Measurements from ENCODE around the gene LDB2. TPM values are rescaled to one million over a fixed set of nuclear protein-coding genes. Genes with fewer than 3 reads are reported as not detected.

Gene LDB2
- total and polyA plus RNA-seq, 2 donors (not counting 3 experiments of a cell fraction or from before 2014, with no cell fraction given): 127 to 223 TPM

DNA sequence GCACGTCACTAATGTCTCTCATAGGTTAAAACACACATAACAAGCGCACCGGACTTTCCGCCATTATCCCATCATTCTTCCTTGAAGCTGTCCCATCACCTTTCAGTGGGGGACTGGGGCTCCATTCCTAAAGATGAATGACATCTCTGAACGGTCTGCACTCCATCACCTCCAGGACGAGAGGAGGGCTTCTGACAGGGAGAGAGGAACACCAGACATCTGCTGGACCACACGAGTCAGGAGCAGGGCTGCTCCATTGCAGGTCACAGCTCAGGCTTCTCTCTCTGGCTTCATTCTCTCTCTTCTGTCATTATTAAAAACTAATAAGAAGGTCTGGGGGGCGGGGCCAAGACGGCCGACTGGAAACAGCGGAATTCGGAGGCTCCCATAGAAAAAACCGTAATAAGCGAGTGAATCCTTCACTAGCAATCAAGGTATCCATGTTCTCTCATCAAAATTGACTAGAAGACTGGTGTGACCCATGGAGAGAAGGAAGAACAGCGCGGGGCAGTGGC is 289.8 kb downstream of the LDB2 start:
- ChIA-PET CTCF (no interaction called here), POLR2A (no interaction called here)
- Histone ChIP-seq H3K27ac (ENCODE audit: insufficient read depth, low read depth, low read length) (no peak overlapping the region), H3K36me3 (ENCODE audit: control insufficient read depth in 2 of 2, extremely low read depth in 1 of 2, insufficient read depth in 2 of 2, low read length in 2 of 2) (peaks cover 0 to 3% of the 10 kb centered on the region in 2 experiments), H2AFZ (ENCODE audit: low read depth, low read length) (no peak overlapping the region), H3K4me1 (ENCODE audit: control insufficient read depth, extremely low read depth, insufficient read depth, low read length) (peaks cover 4% of the 10 kb centered on the region), H4K20me1 (replicated peaks; ENCODE audit: control insufficient read depth, extremely low read depth, insufficient read depth, low read length) (no peaks in the 10 kb centered on the region), H3K27me3 (ENCODE audit: control insufficient read depth in 2 of 2, insufficient read depth in 2 of 2, low read length in 2 of 2) (no peaks in the 10 kb centered on the region), H3K9me1 (replicated peaks; ENCODE audit: control insufficient read depth, extremely low read depth, insufficient read depth, low read length) (no peaks in the 10 kb centered on the region), H3K4me3 (replicated peaks in 1 of 3; ENCODE audit: insufficient read depth in 1 of 3, low read depth in 1 of 3, low read length in 3 of 3) (no peak overlapping the region), H3K4me2 (ENCODE audit: insufficient read depth, low read length) (no peak overlapping the region), H3K79me2 (ENCODE audit: control insufficient read depth, insufficient read depth, low read length) (no peaks in the 10 kb centered on the region), H3K9ac (replicated peaks; ENCODE audit: extremely low read depth, insufficient read depth, low read length) (no peak overlapping the region), H3K9me3 (replicated peaks; ENCODE audit: control insufficient read depth, insufficient read depth, low read length) (no peaks in the 10 kb centered on the region)
- no TSS peak for BruUV-seq (replicated peaks)
- FAIRE-seq (no peak), DNase-seq (ENCODE audit: low read depth, low spot score) (no peak)
- dilution Hi-C loops (cut with MboI; ENCODE audit: extremely low pct_ligation_motif_present, low sequenced_read_pairs) (no loop called here), intact Hi-C loops (cut with micrococcal nuclease) (no loop called here)
- TF ChIP-seq EZH2 (IDR thresholded peaks at IDR 0.05; ENCODE audit: borderline replicate concordance, low read depth, low read length, severe bottlenecking) (no peak), MYC (IDR thresholded peaks at IDR 0.05; ENCODE audit: low read depth, low read length) (no peak), POLR2AphosphoS5 (IDR thresholded peaks at IDR 0.05; ENCODE audit: insufficient read depth, low read depth, low read length) (no peak), GATA2 (IDR thresholded peaks at IDR 0.05; ENCODE audit: insufficient read depth, insufficient read length, low read depth, low read length) (no peak), FOS (IDR thresholded peaks at IDR 0.05; ENCODE audit: borderline replicate concordance, insufficient read depth, low read length) (no peak), JUN (IDR thresholded peaks at IDR 0.05; ENCODE audit: borderline replicate concordance, insufficient read depth, insufficient read length, low read depth) (no peak), POLR2A (IDR thresholded peaks at IDR 0.05; ENCODE audit: low read depth, low read length) (no peak)
- TF ChIP-seq, protein P1, sequence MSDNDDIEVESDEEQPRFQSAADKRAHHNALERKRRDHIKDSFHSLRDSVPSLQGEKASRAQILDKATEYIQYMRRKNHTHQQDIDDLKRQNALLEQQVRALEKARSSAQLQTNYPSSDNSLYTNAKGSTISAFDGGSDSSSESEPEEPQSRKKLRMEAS (IDR thresholded peaks at IDR 0.05; ENCODE audit: insufficient read depth, insufficient read length): no peak
- TF ChIP-seq, protein P2, sequence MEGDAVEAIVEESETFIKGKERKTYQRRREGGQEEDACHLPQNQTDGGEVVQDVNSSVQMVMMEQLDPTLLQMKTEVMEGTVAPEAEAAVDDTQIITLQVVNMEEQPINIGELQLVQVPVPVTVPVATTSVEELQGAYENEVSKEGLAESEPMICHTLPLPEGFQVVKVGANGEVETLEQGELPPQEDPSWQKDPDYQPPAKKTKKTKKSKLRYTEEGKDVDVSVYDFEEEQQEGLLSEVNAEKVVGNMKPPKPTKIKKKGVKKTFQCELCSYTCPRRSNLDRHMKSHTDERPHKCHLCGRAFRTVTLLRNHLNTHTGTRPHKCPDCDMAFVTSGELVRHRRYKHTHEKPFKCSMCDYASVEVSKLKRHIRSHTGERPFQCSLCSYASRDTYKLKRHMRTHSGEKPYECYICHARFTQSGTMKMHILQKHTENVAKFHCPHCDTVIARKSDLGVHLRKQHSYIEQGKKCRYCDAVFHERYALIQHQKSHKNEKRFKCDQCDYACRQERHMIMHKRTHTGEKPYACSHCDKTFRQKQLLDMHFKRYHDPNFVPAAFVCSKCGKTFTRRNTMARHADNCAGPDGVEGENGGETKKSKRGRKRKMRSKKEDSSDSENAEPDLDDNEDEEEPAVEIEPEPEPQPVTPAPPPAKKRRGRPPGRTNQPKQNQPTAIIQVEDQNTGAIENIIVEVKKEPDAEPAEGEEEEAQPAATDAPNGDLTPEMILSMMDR (IDR thresholded peaks at IDR 0.05; ENCODE audit: extremely low read depth in 1 of 2, insufficient read depth in 1 of 2, low read depth in 1 of 2, low read length in 2 of 2): no peak
